ENCODE results near the gene RIN3.

Gene RIN3

DNA sequence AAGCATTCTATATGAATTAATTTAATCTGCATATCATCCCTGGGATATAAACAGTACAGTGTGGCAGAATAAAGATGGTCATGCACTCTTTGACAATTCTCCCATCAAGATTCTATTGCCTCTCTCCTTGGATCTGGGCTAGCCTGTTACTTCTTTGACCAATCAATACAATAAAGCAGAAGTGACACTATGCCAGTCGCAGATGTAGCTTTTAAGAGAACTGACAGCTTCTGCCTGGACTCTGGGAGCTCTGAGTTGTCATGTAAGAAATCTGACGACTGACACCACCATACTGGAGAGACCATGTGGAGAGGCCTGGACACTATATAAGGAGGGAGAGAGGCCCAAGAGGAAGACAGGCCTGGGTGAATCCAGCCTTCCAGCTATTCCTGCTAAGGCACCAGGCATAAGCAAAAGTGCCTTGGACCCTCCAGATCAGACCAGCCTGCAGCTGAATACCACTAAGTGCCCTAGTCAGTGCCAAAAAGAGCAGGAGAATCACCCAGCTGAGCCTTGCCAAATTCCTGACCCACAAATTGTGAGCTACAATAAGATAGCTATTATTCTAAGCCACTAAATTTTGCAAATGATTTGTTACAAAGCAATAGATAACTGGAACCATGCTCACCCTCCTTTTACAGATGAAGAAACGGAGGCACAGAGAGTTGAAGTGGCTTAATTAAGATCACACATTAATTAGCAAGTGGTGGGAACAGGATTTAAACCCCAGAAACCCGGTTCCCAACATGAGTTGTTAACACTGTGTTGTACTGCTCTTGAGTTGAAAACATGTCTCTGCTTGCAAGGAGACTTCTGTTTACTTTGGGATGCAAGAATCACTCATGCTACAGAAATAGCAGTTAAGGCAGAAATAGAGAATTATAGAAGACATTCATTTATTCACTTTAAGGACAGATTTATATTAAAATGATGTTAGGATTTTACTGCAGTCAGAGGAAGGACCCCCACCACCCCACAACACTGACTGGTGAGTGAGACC lies 84.6 kb downstream of the RIN3 start:
- no peak for DNase-seq (ENCODE audit: low spot score)

DNA sequence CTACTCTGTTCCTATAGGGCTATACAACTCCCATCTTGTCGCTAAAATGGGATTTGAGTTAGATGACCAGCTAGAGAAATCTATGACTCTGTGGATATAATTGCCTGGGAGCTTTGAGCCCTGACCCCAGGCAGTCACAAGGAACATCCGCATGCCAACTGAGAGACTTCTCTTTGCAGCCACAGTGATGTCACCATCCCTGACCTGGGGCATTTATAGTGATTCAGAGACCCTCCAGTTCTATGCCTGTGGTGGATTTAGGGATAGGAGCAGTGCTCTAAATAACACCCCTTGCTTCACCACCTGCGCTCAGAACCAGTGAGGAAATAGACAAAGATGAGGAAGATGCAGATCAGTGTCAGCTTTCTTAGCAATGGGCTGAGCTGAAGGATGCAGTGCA lies 86.2 kb downstream of the RIN3 start:
- no peak for DNase-seq (ENCODE audit: low spot score)

DNA sequence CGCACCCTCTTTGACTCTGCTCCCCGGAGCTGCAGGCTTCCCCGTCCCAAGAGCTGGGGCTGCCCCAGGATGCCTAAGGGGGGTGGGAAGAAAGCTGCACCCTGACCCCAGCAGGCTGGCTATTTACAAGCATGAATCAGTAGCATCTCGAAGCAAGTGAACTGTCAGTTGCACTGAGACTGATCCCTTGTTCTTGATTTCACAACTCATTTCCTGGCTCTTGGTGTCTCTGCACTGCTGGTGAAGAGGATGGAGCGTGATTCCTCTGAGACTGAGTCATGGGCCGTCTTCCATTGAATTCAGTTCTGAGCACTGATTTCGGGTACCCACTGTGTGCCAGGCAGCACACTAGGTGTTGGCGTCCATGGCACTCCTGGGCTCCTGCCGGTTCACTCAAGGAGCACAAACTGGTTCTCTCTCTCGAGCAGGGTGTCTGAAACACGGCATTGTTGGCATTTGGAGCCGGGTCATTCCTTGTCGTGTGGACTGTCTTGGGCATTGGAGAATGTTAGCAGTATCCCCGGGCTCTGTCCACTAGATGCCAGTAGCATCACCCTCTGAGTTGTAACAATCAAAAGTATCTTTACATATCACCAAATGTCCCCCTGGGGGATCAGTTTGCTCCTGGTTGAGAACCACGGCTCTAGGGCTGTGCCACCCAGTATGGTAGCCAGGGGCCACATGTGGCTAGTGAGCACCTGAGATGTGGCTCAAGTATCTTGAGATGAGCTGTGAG lies 86.9 kb downstream of the RIN3 start:
- DNase-seq (ENCODE audit: low spot score): no peak

DNA sequence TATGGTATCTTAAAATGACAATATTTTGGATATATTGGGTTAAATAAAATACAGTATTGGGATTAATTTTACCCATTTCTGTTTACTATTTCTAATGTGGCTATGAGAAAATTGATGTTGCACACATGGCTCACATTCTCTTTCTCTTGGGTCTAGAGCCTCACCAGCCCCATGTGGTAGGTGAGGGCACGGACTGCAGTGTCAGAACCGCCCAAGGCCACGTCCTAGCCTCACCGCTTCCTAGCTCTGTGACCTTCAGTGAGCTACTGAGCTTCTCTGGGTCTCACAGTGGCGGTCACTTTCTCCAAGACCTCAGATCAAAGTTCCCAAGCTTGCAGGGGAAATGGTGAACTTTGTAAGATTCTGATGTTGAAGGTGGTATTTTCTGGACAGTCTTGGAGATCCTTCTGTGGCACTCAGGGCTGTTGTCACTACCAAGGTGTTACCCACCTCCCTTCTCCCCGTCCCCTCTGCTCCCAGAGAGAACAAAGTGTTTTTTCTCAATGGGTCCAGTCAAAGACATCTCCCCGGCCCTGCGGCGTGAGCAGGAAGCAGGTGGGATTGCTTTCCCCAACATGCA lies 87.6 kb downstream of the RIN3 start:
- DNase-seq (ENCODE audit: low spot score): no peak

DNA sequence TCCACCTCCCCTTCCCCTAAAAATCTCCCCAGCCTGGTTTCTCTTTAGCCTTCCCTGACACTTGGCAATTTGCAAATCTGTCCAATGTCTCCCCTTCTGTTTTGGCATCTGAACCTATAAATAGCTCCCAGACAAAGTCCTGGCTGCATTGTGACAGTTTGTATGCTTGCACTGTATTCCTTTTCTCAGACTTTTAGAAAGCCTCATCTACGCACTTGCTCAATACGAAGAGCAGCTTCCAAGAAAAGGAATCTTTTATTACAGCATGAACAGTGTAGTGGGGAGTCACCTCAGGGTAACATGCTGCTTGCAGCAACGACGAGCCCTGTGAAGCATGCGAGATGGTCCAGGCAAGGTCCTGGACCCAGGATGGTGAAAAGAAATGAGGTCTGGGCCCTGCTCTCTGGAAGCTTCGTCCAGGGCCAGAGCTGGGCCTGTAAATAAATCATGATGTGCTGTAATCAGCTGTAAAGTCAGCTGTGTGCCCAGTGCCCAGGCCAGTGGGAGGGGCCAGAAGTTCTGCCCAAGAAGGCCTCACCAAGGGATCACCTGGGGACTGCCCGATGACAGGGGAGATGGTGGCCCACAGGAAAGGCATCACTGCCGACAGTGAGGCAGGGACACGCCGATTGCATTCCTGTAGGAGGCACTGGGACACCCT lies 88.3 kb downstream of the RIN3 start:
- no peak for DNase-seq (ENCODE audit: low spot score)

DNA sequence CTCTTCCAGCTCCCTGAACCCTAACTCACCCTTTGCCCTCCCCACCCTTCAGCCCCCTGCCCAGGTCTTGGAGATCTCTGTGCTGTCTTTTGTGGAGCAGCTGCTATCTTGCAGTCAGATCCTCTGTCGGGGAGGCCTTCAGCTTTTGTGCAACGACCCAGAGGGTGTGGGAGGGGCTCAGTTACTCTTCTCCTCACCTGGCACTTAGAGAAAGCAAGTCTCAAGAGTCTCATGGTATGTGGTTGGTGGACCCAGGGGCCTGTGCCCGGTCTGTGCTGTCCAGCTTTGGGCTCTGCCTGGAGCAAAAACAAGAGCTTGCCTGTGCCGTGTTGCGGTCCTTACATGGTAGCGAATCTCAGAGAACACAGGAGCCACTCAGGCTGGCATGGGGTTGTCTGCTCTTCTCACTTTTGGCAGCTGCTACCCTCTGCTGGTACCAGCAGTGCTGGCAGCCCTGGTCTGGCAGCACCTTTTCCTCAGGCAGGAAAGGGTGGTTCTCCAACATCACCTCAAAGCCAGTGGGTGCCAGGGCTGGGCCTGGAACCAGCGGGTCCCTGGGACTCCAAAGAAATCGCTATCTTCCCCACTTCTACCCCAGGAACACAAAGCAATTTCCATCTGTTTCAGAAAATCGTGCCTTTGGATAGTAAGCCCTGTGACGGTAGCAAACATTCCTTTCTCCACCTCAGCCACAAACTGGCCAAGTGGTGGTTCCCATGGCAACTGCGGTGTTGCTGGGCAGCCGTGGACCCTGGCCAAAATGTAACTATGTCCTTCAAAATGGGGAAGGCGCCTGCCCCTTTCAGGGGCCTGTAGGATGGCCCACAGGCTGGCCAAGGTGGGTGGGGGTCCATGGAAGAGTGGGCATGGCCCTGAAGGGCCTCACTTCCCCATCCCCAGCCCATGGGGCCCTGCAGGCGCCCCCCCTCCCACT lies 90.0 kb downstream of the RIN3 start:
- no peak for DNase-seq (ENCODE audit: low spot score)

DNA sequence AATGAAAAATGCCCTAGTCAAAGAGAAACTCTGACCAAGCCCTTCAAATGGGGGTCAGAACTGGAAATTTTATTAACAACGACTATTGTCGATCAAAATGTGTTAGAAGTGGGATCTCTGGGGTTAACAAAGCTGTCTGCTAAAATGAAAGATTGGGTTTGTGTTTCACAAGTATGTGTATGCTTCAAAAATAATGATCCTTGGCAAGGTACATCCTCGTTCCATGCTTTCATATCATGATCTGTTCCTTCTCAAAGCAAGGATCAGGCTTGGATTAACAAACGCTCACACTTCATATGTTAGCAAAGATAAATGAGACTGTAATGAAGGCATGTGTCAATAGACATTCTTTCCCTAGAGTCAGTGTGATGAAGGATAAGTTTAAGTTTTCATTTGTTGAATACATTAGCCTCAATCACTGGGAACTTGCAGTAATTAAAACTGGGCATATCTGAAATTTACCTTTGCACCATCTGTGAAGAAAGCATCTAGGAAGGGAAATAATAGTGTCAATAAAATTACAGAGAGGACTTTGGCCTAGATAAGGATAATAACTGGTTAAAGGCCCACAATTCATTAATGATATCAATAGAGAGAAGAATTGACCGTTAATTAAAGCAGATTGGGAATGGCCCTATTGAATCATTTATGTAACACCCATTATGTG lies 91.8 kb downstream of the RIN3 start:
- DNase-seq (ENCODE audit: low spot score): no peak

DNA sequence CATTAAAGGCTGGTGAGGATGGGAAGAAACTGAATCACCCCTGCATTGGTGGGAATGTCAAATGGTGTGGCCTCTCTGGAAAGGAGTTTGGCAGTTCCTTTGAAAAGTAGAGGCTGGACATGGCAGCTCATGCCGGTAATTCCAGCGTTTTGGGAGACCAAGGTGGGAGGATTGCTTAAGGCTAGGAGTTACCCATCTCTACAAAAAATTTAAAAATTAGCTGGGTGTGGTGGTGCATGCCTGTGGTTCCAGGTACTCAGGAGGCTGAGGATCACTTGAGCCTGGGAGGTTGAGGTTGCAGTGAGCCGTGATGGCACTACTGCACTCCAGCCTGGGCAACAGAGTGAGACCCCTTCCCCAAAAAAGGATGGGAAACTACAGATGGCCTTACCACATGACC lies 93.7 kb downstream of the RIN3 start:
- DNase-seq (ENCODE audit: low spot score): no peak

DNA sequence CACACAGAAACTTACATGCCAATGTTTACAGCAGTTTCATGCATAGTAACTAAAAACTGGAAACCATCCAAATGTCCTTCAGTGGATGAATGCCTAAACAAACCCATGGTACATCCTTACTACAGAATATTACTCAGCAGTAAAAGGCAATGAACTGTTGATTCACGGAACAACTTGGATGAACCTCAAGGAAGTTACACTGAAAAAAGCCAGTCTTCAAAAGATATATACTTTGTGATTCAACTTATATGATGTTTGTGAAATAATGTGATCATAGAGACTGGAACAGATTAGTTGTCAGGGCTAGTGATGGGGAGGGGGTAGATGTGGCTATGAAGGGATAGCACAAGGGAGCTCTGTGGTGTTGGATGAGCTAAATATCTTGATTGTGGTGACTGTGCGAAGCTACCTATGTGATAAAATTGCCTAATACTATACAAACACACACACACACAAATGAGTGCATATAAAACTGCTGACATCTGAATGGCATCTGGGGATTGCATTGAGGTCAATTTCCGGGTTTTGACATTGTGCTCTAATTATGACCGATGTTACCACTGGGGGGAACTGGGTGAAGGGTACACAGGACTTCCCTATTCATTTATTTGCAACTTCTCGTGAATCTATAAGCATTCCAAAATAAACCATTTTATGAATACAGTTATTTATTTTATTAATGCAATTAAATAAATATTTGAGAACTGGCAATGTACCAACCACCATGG lies 94.3 kb downstream of the RIN3 start:
- no peak for DNase-seq (ENCODE audit: low spot score)

DNA sequence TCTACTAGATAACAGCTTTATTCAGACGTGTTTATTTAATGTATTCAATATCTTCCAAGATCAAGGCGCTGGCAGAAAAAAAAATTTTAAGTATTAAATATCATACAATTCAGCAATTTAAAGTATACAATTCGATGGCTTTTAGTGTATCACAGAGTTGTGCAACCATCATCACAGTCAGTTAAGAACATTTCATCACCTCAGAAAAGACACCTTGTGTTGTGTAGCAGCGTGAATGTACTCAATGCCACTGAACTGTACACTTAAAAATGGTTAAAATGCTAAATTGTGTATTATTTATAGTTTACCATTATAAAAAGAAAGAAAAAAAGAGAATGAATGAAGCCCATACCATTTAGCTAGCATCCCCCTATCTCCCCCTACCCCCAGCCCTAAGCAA lies 96.4 kb downstream of the RIN3 start:
- no peak for DNase-seq (ENCODE audit: low spot score)

DNA sequence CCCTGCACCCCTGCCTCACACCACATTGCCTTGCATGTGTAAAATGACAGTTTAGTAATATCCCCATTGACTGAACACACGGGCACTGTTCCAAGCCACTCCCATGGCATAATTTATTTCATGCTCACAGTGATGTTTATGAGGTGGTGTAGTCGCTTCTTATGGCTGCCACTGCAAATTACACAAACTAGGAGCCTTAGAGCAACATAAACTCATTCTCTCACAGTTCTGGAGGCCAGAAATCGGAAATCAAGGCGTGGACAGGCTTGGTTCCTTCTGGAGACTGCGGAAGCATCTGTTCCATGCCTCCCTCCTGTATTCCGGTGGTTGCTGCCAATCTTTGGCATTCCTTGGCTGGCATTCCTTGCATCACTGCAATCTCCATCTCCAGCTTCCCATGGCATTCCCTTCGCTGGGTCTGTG lies 97.3 kb downstream of the RIN3 start:
- DNase-seq (ENCODE audit: low spot score): no peak

DNA sequence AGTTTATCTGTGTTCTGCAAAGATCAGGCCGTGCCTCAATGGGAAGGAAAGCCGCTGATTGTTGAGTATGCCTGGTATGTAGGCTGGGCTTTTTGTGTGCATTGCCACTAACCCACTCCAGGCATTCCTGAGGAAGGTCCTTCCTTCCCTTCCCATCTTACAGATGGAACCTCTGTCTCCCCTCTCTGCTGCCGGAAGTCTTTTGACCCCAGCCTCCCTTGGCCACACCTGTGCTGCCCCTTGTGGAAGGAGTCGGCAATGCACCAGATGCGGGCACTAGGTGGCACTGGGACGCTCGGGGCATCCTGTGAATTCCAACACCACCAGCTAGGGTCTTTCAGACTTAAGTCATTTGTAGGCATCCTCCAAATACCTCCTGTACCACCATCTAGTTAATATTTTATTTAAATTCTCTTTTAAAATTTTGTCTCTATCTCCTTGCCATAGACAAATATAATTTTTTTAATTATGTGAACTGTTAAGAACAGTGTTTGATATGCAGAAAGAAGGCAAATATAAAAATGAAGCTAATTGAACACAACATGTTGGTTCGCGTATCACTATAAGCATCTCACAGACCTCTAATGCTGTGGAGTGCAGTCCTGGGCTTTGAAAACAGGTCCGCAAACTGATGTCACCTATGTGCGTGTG lies 99.6 kb downstream of the RIN3 start:
- peak; percentile 54 for DNase-seq (ENCODE audit: low spot score)

DNA sequence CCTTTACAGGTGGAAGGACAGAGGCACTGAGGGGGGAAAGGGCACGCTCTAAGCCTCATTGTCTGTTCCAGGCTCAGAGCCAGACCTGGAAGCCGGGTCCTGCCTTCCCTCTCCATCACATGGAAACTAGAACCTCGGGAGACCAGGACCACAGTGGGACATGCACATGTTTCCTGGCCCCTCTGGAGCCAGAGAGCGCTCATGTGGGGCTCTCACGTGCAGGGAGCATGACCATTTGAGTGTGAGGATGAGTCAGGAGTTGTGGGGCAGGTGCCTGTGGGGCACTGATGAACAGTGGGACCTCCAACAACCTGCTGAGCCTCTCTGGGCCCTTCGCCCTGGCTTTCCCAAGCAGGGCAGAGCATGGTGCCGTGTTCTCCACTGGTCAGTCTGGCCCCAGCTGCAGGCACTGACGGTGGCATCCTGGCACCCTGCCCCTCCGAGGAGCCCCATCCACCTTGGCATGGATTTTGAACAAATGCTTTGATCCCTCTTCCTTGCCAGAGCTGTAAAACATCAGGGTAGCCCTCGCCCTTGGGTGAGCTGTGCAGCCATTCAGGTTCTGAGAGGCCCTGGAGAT lies 100.2 kb downstream of the RIN3 start:
- DNase-seq (ENCODE audit: low spot score): no peak

DNA sequence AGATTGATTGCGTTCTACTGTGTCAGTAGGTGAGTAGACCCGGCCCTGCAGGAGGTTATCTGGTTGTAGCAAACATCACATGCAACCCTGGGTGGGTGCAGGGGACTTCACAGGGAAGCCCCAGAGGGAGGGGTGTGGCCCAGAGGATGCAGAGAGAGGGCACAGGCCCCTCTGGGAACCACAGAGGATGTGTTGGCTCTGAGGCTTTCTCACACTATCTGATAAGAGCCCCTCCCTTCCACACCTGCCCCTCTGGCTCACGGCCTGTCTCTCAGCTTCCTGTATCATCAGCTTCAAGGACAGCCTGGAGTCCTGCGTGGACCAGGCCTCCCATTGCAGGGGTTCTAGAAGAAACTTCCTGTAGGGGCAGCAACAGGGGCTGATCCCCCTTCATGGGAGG lies 101.9 kb downstream of the RIN3 start:
- DNase-seq (ENCODE audit: low spot score): no peak

DNA sequence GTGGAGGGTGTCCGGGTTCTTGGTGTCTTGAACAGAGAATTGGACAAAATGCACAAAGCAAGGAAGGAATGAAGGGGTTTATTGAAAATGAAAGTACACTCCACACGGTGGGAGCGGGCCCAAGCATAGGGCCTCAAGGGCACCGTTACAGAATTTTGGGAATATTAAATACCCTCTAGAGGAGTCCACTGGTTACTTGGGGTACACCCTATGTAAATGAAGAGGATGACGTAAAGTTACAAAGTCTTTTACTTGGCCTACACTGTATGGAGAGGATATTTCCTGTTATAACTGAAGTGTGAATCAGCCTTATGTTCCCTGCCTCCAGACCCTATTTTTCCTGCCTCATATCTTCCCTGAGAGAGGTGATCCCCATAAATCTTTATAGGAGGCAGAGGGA lies 102.6 kb downstream of the RIN3 start:
- DNase-seq (ENCODE audit: low spot score): no peak

DNA sequence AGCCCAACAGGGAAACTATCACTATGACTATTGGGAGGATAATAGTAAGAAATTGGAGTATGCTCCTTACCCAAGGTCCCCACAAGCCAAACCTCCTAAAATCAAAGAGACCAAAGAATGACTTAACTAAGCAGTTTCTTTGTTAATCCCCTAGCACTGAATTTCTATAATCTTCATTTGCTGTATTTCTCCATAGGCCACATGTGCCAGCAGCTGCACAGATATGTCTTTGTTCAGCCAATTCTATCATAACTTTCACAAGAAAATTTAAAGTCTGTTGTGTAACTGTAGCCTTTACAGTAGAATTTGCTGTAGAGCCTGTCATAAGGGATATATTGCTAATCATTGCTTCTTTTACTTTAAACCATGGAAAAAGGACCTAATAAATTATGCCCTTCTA lies 104.0 kb downstream of the RIN3 start:
- DNase-seq (ENCODE audit: low spot score): no peak

DNA sequence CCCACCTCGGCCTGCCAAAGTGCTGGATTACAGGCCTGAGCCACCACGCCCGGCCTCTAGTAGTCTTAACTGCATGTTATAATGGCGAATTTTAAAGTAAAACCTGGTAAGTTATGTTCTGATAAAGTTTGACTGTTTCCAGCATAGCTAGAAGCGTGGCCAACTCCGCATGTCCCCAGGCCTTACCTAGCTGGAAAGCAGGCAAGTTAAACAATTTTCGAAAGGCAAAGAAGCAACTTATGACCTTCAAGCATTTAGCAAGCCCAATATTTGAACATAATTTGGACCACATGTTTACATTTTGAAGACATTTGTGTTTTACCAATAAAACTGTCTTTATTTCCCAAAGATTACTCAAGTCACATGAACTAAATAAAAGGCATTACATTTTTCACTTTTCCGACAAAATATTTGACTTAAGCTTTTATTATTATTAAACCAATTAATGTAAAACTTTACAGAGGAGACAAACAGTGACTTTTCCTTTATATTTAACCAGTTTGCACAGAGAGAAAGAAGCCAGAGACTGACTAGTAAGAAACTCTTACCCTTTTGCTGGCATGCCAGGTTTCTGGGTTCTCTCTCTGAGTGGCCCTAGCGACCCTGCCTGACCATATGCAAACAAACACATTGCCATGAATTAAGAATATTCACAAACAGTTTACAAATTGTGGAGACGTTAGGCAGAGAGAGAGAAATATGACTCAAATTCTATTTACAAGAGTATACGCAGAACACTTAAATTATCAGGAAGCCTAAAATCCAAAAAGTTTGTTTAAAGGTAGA lies 106.3 kb downstream of the RIN3 start:
- no peak for DNase-seq (ENCODE audit: low spot score)

DNA sequence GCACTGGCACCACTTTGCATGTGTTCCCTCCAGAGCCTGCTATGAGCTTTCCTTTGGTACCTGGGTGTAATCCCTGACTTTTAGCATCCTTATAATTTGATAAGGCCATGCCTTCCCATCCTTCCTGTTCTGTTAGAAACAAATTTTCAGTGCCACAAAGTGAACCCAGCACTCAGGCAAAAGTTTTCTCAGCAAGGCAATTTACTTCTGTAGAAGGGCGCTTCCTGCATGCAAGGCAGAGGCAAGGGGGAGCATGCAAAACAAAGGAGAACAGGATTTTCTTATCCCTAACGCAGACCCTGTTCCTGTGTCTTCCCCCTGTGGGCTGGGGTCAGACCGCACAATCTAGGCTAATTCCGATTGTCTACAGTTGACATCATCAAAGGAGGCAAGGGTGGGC lies 108.7 kb downstream of the RIN3 start:
- DNase-seq (ENCODE audit: low spot score): no peak
